Smooth muscle cell (in vitro differentiated cells): ENCODE data around the gene SLC49A3. TPM values are rescaled to one million over a fixed set of nuclear protein-coding genes. Genes with fewer than 3 reads are reported as not detected.
"Not testable (repeated sequence)": the region's sequence is repeated elsewhere in the genome, so short reads cannot be mapped to it uniquely, and the experiment has no call there.

Source experiments
- DNase-seq: peaks from one replicate; lab custom pipeline; 2025; ENCODE audit not compliant: unreplicated experiment; lab: John Stamatoyannopoulos, UW
- H2AFZ ChIP-seq: fragments of 200-600 bp; sonication (generic); 2 replicates; pipeline ENCODE4 v1.6.0; 2016; ENCODE audit warnings: antibody characterized with exemption, low read depth, mild to moderate bottlenecking
- H3F3A ChIP-seq: fragments of 200-600 bp; sonication (generic); 2 replicates; pipeline ENCODE4 v1.6.0; 2017; ENCODE audit warnings: antibody characterized with exemption, low read depth
- H3K27ac ChIP-seq: fragments of 200-600 bp; sonication (generic); 2 replicates; pipeline ENCODE4 v1.5.1; 2016; ENCODE audit warnings: low read depth, mild to moderate bottlenecking
- H3K27me3 ChIP-seq: fragments of 200-600 bp; sonication (generic); 2 replicates; pipeline ENCODE4 v1.6.1; 2016; ENCODE audit warnings: low read depth, mild to moderate bottlenecking
- H3K36me3 ChIP-seq: fragments of 200-600 bp; sonication (generic); 2 replicates; pipeline ENCODE4 v1.5.1; 2016; ENCODE audit warnings: low read depth
- H3K4me1 ChIP-seq: fragments of 200-600 bp; sonication (generic); 2 replicates; pipeline ENCODE4 v1.5.1; 2016; ENCODE audit warnings: low read depth
- H3K4me2 ChIP-seq: fragments of 200-600 bp; sonication (generic); 2 replicates; pipeline ENCODE4 v1.6.0; 2016; ENCODE audit warnings: mild to moderate bottlenecking
- H3K4me3 ChIP-seq: fragments of 200-600 bp; sonication (generic); 2 replicates; pipeline ENCODE4 v1.5.1; 2016; ENCODE audit warnings: mild to moderate bottlenecking
- H3K79me2 ChIP-seq: fragments of 200-600 bp; sonication (generic); 2 replicates; pipeline ENCODE4 v1.6.0; 2016; ENCODE audit warnings: low read depth, mild to moderate bottlenecking
- H3K9ac ChIP-seq: fragments of 200-600 bp; sonication (generic); 2 replicates; pipeline ENCODE4 v1.6.0; 2016; ENCODE audit warnings: low read depth
- H3K9me3 ChIP-seq: fragments of 200-600 bp; sonication (generic); replicated peaks from 2 replicates; pipeline ENCODE4 v1.5.1; 2016; ENCODE audit warnings: low read depth
- H4K20me1 ChIP-seq: fragments of 200-600 bp; sonication (generic); 2 replicates; pipeline ENCODE4 v1.6.0; 2016; ENCODE audit warnings: low read depth
- CTCF ChIP-seq: fragments of 200-600 bp; sonication (generic); IDR thresholded peaks from 2 replicates; pipeline ENCODE4 v1.5.1; 2017; ENCODE audit warnings: borderline replicate concordance, mild to moderate bottlenecking, antibody characterized with exemption; ENCODE audit not compliant: insufficient read depth, poor library complexity, severe bottlenecking
- WGBS: methylation state at CpG from one replicate; pipeline ENCODE4 v1.1.7; 2016; ENCODE audit warnings: low lambda C conversion rate; 5-methylcytosine and 5-hydroxymethylcytosine counted together
- polyA plus RNA-seq: library from polyadenylated mRNA; unstranded; fragments of >200 nt; fragmentation: Nextera tagmentation; extraction: Ambion mirVana; gene quantifications from 2 replicates; pipeline ENCODE4 v1.2.1, GENCODE V29; 2016
- total RNA-seq: library from RNA; depleted of rRNA; stranded (reverse); fragments of >200 nt; gene quantifications from 2 replicates; pipeline ENCODE4 v1.2.3, GENCODE V29; 2014

Gene SLC49A3
- total and polyA plus RNA-seq, 2 experiments from 2014 or later, result 26.4 to 40.2 TPM

DNA sequence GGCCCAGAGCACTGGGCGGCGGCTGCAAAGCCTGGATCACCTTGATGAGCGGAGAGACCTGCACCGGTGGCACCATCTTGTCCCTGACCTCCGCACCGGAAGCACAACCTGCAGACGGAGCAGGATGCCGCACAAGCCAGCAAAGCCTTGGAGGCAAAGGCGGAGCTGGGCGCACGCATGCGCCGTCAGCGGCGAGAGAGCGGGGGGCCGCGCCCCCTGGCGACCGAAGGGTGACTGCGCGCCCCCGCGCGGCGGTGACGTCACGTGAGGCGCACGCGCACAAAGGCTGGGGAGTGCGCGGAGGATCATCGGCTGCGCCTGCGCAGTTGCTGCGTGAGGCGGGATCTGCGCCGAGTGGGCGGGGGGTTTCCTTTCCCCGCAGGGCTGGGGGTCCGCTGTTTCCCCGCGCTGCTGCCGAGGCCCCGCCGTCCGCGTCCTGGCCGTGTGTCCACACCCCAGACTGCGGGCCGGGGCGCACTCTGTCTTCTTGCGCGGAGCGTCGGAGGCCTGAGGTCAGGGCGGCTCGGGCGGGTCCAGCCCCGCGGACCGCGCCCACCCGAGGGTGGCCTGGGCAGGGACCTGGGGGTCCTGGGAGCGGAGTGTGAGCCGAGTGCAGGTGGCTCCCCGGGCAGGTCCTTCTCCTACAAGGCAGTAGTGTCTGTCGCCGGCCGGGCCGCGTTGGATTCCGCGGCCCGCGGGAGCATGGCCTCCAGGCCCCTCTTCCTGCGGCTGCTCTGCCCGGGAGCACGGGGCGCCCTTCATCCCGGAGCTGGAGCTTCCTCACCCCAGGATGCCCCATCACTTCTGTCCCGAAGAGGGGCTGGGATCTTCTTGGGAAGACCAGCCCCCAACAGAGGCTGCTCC is 14.5 kb downstream of the SLC49A3 start, which contains the start of the genes ATP5ME and MYL5:
ATP5ME (minus strand) TSS at position 105 of the 864 bp plus-strand sequence; CDS start at position 76, 29 bp downstream.
MYL5 (plus strand) TSS at position 371 of the 864 bp plus-strand sequence. CDS start 3,485 bp downstream, outside the sequence.
- Histone ChIP-seq H3K9me3 (no peaks in the 10 kb centered on the region), H3K27me3 (no peaks in the 10 kb centered on the region), H3K27ac (peak within 1 kb of the TSS; percentile 94), H3K4me2 (peak within 1 kb of the TSS; percentile 97), H3K4me1 (peaks cover 15% of the 10 kb centered on the region), H3K4me3 (peak within 1 kb of the TSS; percentile 87), H4K20me1 (no peaks in the 10 kb centered on the region), H3K79me2 (peaks cover 19% of the 10 kb centered on the region), H3F3A (no peaks in the 10 kb centered on the region), H3K36me3 (no peaks in the 10 kb centered on the region), H3K9ac (peak within 1 kb of the TSS; percentile 99), H2AFZ (peak within 1 kb of the TSS; percentile 35)
- peak; percentile 95 for TF ChIP-seq CTCF
- peak; percentile 94 for DNase-seq
- 3% methylated on average over 79 of the region's 84 CpGs for WGBS

- no peak for TF ChIP-seq CTCF
- Histone ChIP-seq H3K36me3 (no peaks in the 10 kb centered on the region), H3K4me1 (peaks cover 15% of the 10 kb centered on the region), H2AFZ (no peak overlapping the region), H3K4me2 (peak overlapping the region; percentile 93), H3K9ac (peak overlapping the region; percentile 68), H3K27me3 (no peaks in the 10 kb centered on the region), H3F3A (no peaks in the 10 kb centered on the region), H3K4me3 (peak overlapping the region; percentile 87), H3K9me3 (no peaks in the 10 kb centered on the region), H3K27ac (peak overlapping the region; percentile 38), H3K79me2 (peaks cover 19% of the 10 kb centered on the region), H4K20me1 (no peaks in the 10 kb centered on the region)
- DNase-seq, result no peak
- 17% methylated on average over 30 of the region's 55 CpGs for WGBS
Measured at GRCh38 chr4:673349-674091, 15.4 kb downstream of the SLC49A3 start.

DNA sequence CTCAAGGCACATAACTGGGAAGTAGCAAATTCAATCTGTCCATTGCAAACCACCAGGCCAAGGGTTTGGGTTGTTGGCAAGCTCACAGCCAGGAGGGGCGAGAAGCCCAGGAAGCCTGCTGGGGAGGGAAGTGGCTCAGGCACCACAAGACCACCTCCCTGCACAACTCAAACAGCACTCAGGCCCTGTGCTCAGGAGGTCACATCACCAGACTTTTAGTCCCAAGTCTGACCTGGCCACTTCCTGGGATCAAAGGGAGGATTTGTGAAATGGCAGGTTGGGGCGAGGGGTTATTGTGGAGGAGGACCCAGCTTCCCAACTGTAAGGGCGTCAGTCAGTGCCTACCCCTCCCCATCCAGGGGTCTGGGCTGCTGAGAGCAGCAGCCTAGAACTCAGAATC is 17.2 kb downstream of the SLC49A3 start:
- peaks cover 19% of the 10 kb centered on the region for H3K79me2 ChIP-seq
- WGBS, result 95% methylated on average over 3 of the region's 3 CpGs

GRCh38 chr4:669806-670559 is 19.0 kb downstream of the SLC49A3 start:
- not testable (repeated sequence) for H3K9ac ChIP-seq, H3K27ac ChIP-seq, H3K27me3 ChIP-seq, H3K9me3 ChIP-seq, H3K4me1 ChIP-seq, H3K4me2 ChIP-seq, H4K20me1 ChIP-seq, H3K36me3 ChIP-seq, H2AFZ ChIP-seq, H3F3A ChIP-seq, H3K4me3 ChIP-seq, DNase-seq
- WGBS, result 98% methylated on average over 11 of the region's 11 CpGs
- H3K79me2 ChIP-seq, result peaks cover 17% of the 10 kb centered on the region

More for the DNA sequence above, 17.2 kb downstream of the SLC49A3 start:
- H3K36me3 ChIP-seq, result no peaks in the 10 kb centered on the region
- H3K4me1 ChIP-seq, result peaks cover 15% of the 10 kb centered on the region
- H3F3A ChIP-seq, result no peaks in the 10 kb centered on the region
- TF ChIP-seq CTCF, result no peak
- no peaks in the 10 kb centered on the region for H3K27me3 ChIP-seq
- no peak overlapping the region for H3K9ac ChIP-seq
- no peak overlapping the region for H3K27ac ChIP-seq
- DNase-seq, result no peak
- H3K4me3 ChIP-seq, result no peak overlapping the region
- no peaks in the 10 kb centered on the region for H3K9me3 ChIP-seq
- no peak overlapping the region for H2AFZ ChIP-seq
- H4K20me1 ChIP-seq, result no peaks in the 10 kb centered on the region
- H3K4me2 ChIP-seq, result no peak overlapping the region

GRCh38 chr4:668219-668618 is 20.7 kb downstream of the SLC49A3 start:
- H3F3A ChIP-seq, DNase-seq, H3K4me2 ChIP-seq, H3K4me3 ChIP-seq, H3K27me3 ChIP-seq, H3K27ac ChIP-seq, H4K20me1 ChIP-seq, H3K79me2 ChIP-seq, H3K9me3 ChIP-seq, H3K9ac ChIP-seq, H2AFZ ChIP-seq, H3K4me1 ChIP-seq, H3K36me3 ChIP-seq: not testable (repeated sequence)
- WGBS, result 95% methylated on average over 4 of the region's 6 CpGs
